Progenitor cell of endocrine pancreas (in vitro differentiated cells): Measurements from ENCODE around the gene RHOB. TPM values are rescaled to one million over a fixed set of nuclear protein-coding genes. Genes with fewer than 3 reads are reported as not detected.

Source experiments
- DNase-seq: peaks from one replicate; pipeline ENCODE4 v3.0.0; 2021; ENCODE audit warnings: low spot score; ENCODE audit not compliant: unreplicated experiment
- H3K27ac Mint-ChIP-seq: 2 replicates; pipeline ENCODE4 v1.8.0; 2021; ENCODE audit warnings: mild to moderate bottlenecking, moderate library complexity, mixed read lengths
- H3K27me3 Mint-ChIP-seq: 2 replicates; pipeline ENCODE4 v1.8.0; 2021; ENCODE audit warnings: mixed read lengths
- H3K36me3 Mint-ChIP-seq: 2 replicates; pipeline ENCODE4 v1.8.0; 2022; ENCODE audit warnings: mixed read lengths; ENCODE audit not compliant: insufficient read depth
- H3K4me1 Mint-ChIP-seq: 2 replicates; pipeline ENCODE4 v1.8.0; 2021; ENCODE audit warnings: low read depth, mixed read lengths
- H3K4me3 Mint-ChIP-seq: 2 replicates; pipeline ENCODE4 v1.8.0; 2021; ENCODE audit warnings: low read depth, mild to moderate bottlenecking, moderate library complexity, mixed read lengths
- H3K9me3 Mint-ChIP-seq: 2 replicates; pipeline ENCODE4 v1.8.0; 2021; ENCODE audit warnings: low read depth, mixed read lengths
- total RNA-seq: library from RNA; stranded (reverse); gene quantifications from 2 replicates; pipeline ENCODE4 v1.2.1, GENCODE V29; 2021
- TF ChIP-seq, protein P1 (sequence below): fragments of 200-600 bp; sonication (generic); IDR thresholded peaks from one replicate; pipeline ENCODE4 v1.5.0; 2021; ENCODE audit warnings: antibody characterized with exemption, mild to moderate bottlenecking; ENCODE audit not compliant: unreplicated experiment

The RHOB gene
- total RNA-seq, 1 donor from 2014 or later: 148 TPM

DNA sequence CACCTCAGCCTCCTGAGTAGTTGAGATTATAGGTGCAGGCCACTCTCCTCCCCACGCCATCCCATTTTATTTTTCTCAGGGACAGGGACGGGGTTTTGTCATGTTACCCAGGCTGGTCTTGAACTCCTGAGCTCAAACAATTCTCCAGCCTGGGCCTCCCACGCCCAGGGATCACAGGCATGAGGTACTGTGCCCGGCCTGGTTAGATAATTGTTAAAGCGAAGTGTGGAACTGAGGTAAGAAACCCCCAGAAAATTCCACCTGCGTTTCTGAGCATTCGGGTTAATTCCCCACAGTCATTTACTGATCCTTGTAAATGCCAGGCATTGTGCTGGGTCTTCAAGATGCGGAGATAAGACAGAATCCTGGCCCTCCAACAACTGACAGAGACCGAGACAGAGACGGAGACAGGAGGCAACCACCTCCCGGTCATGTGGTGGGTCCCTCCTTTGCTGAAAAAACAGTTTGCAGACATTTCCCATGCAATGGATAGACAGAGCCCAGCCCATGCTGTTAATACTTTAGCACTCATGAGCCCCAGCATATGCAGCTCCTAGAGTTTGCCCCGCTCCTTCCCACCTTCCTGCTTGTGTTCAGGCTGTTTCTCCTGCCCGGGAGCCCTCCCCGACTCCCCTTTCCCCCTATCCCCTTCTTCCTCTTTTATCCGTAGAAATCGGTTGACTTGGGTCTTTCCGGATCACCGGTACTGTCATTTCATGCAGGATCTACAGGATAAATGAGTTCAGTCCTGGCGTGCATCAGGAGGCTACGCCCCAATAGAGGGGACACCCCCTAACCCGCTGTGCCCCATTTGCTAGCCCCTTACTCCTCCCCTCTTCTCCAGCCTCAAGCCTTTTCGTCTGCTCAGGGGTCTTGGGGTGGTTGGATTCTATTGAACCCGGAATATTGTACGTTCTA, 1.6 kb upstream of the RHOB start:
- H3K27me3 Mint-ChIP-seq: no peaks in the 10 kb centered on the region
- H3K27ac Mint-ChIP-seq: peak overlapping the region; percentile 41
- peak overlapping the region; percentile 4 for H3K4me3 Mint-ChIP-seq
- H3K9me3 Mint-ChIP-seq: no peaks in the 10 kb centered on the region
- TF ChIP-seq, protein P1, sequence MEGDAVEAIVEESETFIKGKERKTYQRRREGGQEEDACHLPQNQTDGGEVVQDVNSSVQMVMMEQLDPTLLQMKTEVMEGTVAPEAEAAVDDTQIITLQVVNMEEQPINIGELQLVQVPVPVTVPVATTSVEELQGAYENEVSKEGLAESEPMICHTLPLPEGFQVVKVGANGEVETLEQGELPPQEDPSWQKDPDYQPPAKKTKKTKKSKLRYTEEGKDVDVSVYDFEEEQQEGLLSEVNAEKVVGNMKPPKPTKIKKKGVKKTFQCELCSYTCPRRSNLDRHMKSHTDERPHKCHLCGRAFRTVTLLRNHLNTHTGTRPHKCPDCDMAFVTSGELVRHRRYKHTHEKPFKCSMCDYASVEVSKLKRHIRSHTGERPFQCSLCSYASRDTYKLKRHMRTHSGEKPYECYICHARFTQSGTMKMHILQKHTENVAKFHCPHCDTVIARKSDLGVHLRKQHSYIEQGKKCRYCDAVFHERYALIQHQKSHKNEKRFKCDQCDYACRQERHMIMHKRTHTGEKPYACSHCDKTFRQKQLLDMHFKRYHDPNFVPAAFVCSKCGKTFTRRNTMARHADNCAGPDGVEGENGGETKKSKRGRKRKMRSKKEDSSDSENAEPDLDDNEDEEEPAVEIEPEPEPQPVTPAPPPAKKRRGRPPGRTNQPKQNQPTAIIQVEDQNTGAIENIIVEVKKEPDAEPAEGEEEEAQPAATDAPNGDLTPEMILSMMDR: no peak
- peaks cover 2% of the 10 kb centered on the region for H3K36me3 Mint-ChIP-seq
- peaks cover 33% of the 10 kb centered on the region for H3K4me1 Mint-ChIP-seq
- DNase-seq: no peak

DNA sequence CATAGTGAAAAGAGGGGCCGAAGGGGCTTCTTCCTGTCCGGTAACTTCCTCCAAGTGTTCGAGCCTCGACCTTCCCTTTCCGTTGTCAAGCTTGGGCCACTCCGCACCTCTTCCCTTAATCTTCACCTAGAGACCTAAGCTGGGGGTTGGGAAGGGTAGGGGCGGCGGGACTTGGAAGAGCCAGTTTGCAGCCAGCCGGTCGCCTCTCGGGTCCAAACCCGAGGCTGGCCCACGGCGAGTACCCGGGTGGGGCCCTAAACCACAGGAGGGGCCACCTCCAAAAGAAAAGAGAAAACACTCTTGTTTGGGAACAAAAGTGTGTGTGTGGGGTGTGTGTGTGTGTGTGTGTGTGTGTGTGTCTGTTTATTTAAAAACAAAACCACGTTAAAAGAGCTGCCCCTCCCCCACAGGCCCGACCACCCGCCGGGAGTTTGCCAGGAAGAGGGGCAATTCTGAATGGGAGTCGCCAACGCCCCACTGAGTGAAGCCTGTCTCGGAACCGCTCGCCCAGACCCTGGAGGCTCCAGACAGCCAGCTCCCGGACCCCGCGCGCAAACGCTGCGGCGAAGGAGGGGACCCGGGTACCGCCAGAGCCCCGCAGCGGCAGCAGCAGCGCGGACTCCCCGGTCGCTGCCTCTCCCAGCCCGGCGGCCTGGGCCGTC, 488 bp upstream of the RHOB start:
- no peak for DNase-seq
- no peaks in the 10 kb centered on the region for H3K9me3 Mint-ChIP-seq
- TF ChIP-seq, protein P1: no peak
- peaks cover 44% of the 10 kb centered on the region for H3K4me1 Mint-ChIP-seq
- peak overlapping the region; percentile 79 for H3K4me3 Mint-ChIP-seq
- no peaks in the 10 kb centered on the region for H3K27me3 Mint-ChIP-seq
- peak overlapping the region; percentile 64 for H3K27ac Mint-ChIP-seq
- peaks cover 2% of the 10 kb centered on the region for H3K36me3 Mint-ChIP-seq

- DNase-seq: no peak
- H3K4me3 Mint-ChIP-seq: peak overlapping the region; percentile 91
- H3K27me3 Mint-ChIP-seq: no peaks in the 10 kb centered on the region
- peaks cover 2% of the 10 kb centered on the region for H3K36me3 Mint-ChIP-seq
- H3K4me1 Mint-ChIP-seq: peaks cover 44% of the 10 kb centered on the region
- no peaks in the 10 kb centered on the region for H3K9me3 Mint-ChIP-seq
- peak overlapping the region; percentile 97 for H3K27ac Mint-ChIP-seq
- TF ChIP-seq, protein P1: no peak
Observed at GRCh38 chr2:20447437-20448245, 767 bp downstream of the RHOB start.

- no peak for DNase-seq
- Mint-ChIP-seq H3K4me1 (peaks cover 42% of the 10 kb centered on the region), H3K36me3 (peaks cover 2% of the 10 kb centered on the region), H3K27me3 (peaks cover 3% of the 10 kb centered on the region), H3K4me3 (peak overlapping the region; percentile 91), H3K9me3 (no peaks in the 10 kb centered on the region), H3K27ac (peak overlapping the region; percentile 97)
- TF ChIP-seq, protein P1: no peak
Observed at GRCh38 chr2:20448246-20448976, 1.5 kb downstream of the RHOB start.
